IMR-90 (cell line): Measurements from ENCODE around the gene RAB3A. TPM values are rescaled to one million over a fixed set of nuclear protein-coding genes. Genes with fewer than 3 reads are reported as not detected.

Experiments used
- ATAC-seq: fragments of 200-7000 bp; cut with Tn5 transposase; 2 replicates; pipeline ENCODE4 v1.9.1; 2020; ENCODE audit warnings: low read depth, mild to moderate bottlenecking, moderate library complexity
- BruUV-seq: library from RNA; stranded (reverse); fragments of 400-500 nt; replicated peaks from 2 replicates; lab custom pipeline; 2021; lab: Mats Ljungman, UMichigan
- CTCF ChIA-PET: fragments of 300-600 bp; formaldehyde crosslinking; extraction: SDS; loops from one replicate; lab custom pipeline; 2021; ENCODE audit warnings: antibody characterized with exemption; lab: Yijun Ruan, JAX
- POLR2A ChIA-PET: fragments of 300-600 bp; sonication (Branson Sonifier 250); formaldehyde crosslinking; loops from one replicate; lab custom pipeline; 2022; ENCODE audit warnings: antibody characterized with exemption; ENCODE audit not compliant: unreplicated experiment; lab: Charles Lee
- DNase-seq: peaks from one replicate; pipeline ENCODE4 v3.0.0; 2013
- H2AFZ ChIP-seq: replicated peaks from 2 replicates; pipeline ENCODE3; 2013; ENCODE audit warnings: low read length, mild to moderate bottlenecking; ENCODE audit not compliant: poor library complexity
- H2AK5ac ChIP-seq: 2 replicates; pipeline ENCODE4 v1.6.1; 2013; ENCODE audit warnings: low read depth, low read length, inconsistent platforms
- H2AK9ac ChIP-seq: replicated peaks from 2 replicates; pipeline ENCODE3; 2013; ENCODE audit warnings: mild to moderate bottlenecking, low read depth, low read length, moderate library complexity; ENCODE audit not compliant: poor library complexity
- H2BK120ac ChIP-seq: 2 replicates; pipeline ENCODE4 v1.6.1; 2013; ENCODE audit warnings: low read depth, low read length, inconsistent platforms
- H2BK15ac ChIP-seq: 3 replicates; pipeline ENCODE4 v1.6.1; 2013; ENCODE audit warnings: low read depth, low read length, inconsistent platforms
- H2BK20ac ChIP-seq: 2 replicates; pipeline ENCODE4 v1.6.1; 2013; ENCODE audit warnings: low read depth, mild to moderate bottlenecking, inconsistent platforms, low read length, moderate library complexity
- H2BK5ac ChIP-seq: 2 replicates; pipeline ENCODE4 v1.6.1; 2013; ENCODE audit warnings: mild to moderate bottlenecking, low read depth, low read length, inconsistent platforms; ENCODE audit not compliant: poor library complexity, severe bottlenecking
- H3K14ac ChIP-seq: replicated peaks from 2 replicates; pipeline ENCODE4 v1.6.1; 2013; ENCODE audit warnings: low read depth, low read length, inconsistent platforms
- H3K18ac ChIP-seq: 2 replicates; pipeline ENCODE4 v1.6.1; 2013; ENCODE audit warnings: low read depth, low read length, control low read depth
- H3K23ac ChIP-seq: 2 replicates; pipeline ENCODE4 v1.6.1; 2013; ENCODE audit warnings: low read depth, low read length, inconsistent platforms
- H3K27ac ChIP-seq: 2 replicates; pipeline ENCODE4 v1.5.1; 2013; ENCODE audit warnings: mild to moderate bottlenecking, control low read depth, low read length; ENCODE audit not compliant: insufficient read depth
- H3K27me3 ChIP-seq: 2 replicates; pipeline ENCODE4 v1.6.1; 2013; ENCODE audit warnings: low read length; ENCODE audit not compliant: control insufficient read depth, insufficient read depth
- H3K36me3 ChIP-seq: 2 replicates; pipeline ENCODE4 v1.6.1; 2013; ENCODE audit warnings: low read length, mixed read lengths; ENCODE audit not compliant: control insufficient read depth, insufficient read depth
- H3K4ac ChIP-seq: 2 replicates; pipeline ENCODE4 v1.6.1; 2013; ENCODE audit warnings: low read depth, low read length, inconsistent platforms
- H3K4me1 ChIP-seq: 2 replicates; pipeline ENCODE4 v1.6.1; 2013; ENCODE audit warnings: low read length, mixed read lengths; ENCODE audit not compliant: control insufficient read depth, insufficient read depth
- H3K4me2 ChIP-seq: 2 replicates; pipeline ENCODE4 v1.6.1; 2013; ENCODE audit warnings: low read depth, mild to moderate bottlenecking, control low read depth, low read length, moderate library complexity
- H3K4me3 ChIP-seq: 2 replicates; pipeline ENCODE4 v1.5.1; 2013; ENCODE audit warnings: low read depth, mild to moderate bottlenecking, control low read depth, low read length, moderate library complexity; ENCODE audit not compliant: insufficient read depth
- H3K56ac ChIP-seq: 2 replicates; pipeline ENCODE4 v1.6.1; 2013; ENCODE audit warnings: low read length, inconsistent platforms; ENCODE audit not compliant: insufficient read depth; ENCODE audit errors: extremely low read depth
- H3K79me1 ChIP-seq, 2 experiments: 2 replicates each; pipeline ENCODE4 v1.6.1; 2013; ENCODE audit warnings: low read length in 2 of 2, inconsistent platforms in 1 of 2, low read depth in 1 of 2
- H3K9ac ChIP-seq: 2 replicates; pipeline ENCODE4 v1.6.1; 2013; ENCODE audit warnings: low read depth, low read length, control low read depth
- H3K9me1 ChIP-seq: 2 replicates; pipeline ENCODE4 v1.6.1; 2013; ENCODE audit warnings: low read length, inconsistent platforms; ENCODE audit not compliant: insufficient read depth
- H3K9me3 ChIP-seq: 2 replicates; pipeline ENCODE4 v1.6.1; 2013; ENCODE audit warnings: low read length; ENCODE audit not compliant: control insufficient read depth, insufficient read depth
- H4K20me1 ChIP-seq: 2 replicates; pipeline ENCODE4 v1.6.1; 2013; ENCODE audit warnings: low read length, inconsistent platforms; ENCODE audit not compliant: insufficient read depth
- H4K5ac ChIP-seq: 2 replicates; pipeline ENCODE4 v1.6.1; 2013; ENCODE audit warnings: mild to moderate bottlenecking, low read depth, low read length, control low read depth
- H4K8ac ChIP-seq, 2 experiments: 2 replicates each; pipeline ENCODE4 v1.6.1; 2013; ENCODE audit warnings: low read depth in 2 of 2, low read length in 2 of 2, control low read depth in 1 of 2, inconsistent platforms in 1 of 2
- H4K91ac ChIP-seq: 2 replicates; pipeline ENCODE4 v1.6.1; 2013; ENCODE audit warnings: low read depth, low read length, inconsistent platforms; ENCODE audit not compliant: insufficient read depth
- BHLHE40 ChIP-seq: fragments of 150-350 bp; IDR thresholded peaks from 2 replicates; pipeline ENCODE4 v1.6.1; 2016; ENCODE audit warnings: mild to moderate bottlenecking, low read depth, low read length
- CEBPB ChIP-seq: IDR thresholded peaks from 2 replicates; pipeline ENCODE4 v1.6.1; 2012; ENCODE audit warnings: low read depth, low read length, improper control_type of control experiment
- CHD1 ChIP-seq: IDR thresholded peaks from 2 replicates; pipeline ENCODE4 v1.6.1; 2012; ENCODE audit warnings: low read depth, low read length, improper control_type of control experiment
- FOS ChIP-seq: fragments of 150-350 bp; IDR thresholded peaks from 2 replicates; pipeline ENCODE4 v1.6.1; 2016; ENCODE audit warnings: low read depth, low read length
- MAFK ChIP-seq: IDR thresholded peaks from 2 replicates; pipeline ENCODE4 v1.6.1; 2012; ENCODE audit warnings: low read depth, low read length, improper control_type of control experiment
- MAZ ChIP-seq: IDR thresholded peaks from 2 replicates; pipeline ENCODE4 v1.6.1; 2012; ENCODE audit warnings: low read depth, mild to moderate bottlenecking, low read length, improper control_type of control experiment, moderate library complexity, borderline replicate concordance
- MXI1 ChIP-seq: IDR thresholded peaks from 2 replicates; pipeline ENCODE4 v1.6.1; 2012; ENCODE audit warnings: low read depth, mild to moderate bottlenecking, low read length, moderate library complexity, borderline replicate concordance
- NFE2L2 ChIP-seq: fragments of 150-350 bp; IDR thresholded peaks from 2 replicates; pipeline ENCODE4 v1.6.1; 2016; ENCODE audit warnings: low read depth, mild to moderate bottlenecking, low read length
- POLR2A ChIP-seq: IDR thresholded peaks from 2 replicates; pipeline ENCODE4 v1.6.1; 2012; ENCODE audit warnings: mild to moderate bottlenecking, low read depth, low read length
- RAD21 ChIP-seq: IDR thresholded peaks from 2 replicates; pipeline ENCODE4 v1.6.1; 2012; ENCODE audit warnings: low read length, improper control_type of control experiment
- RCOR1 ChIP-seq: IDR thresholded peaks from 2 replicates; pipeline ENCODE4 v1.6.1; 2012; ENCODE audit warnings: mild to moderate bottlenecking, low read length, improper control_type of control experiment; ENCODE audit not compliant: insufficient replicate concordance
- RFX5 ChIP-seq: IDR thresholded peaks from 2 replicates; pipeline ENCODE4 v1.8.0; 2012; ENCODE audit warnings: low read depth, mild to moderate bottlenecking, low read length, moderate library complexity
- SMC3 ChIP-seq: fragments of 150-350 bp; IDR thresholded peaks from 2 replicates; pipeline ENCODE4 v1.6.1; 2016; ENCODE audit warnings: low read depth, mild to moderate bottlenecking, antibody characterized with exemption, low read length, moderate library complexity
- USF2 ChIP-seq: fragments of 150-350 bp; IDR thresholded peaks from 2 replicates; pipeline ENCODE4 v1.6.1; 2017; ENCODE audit warnings: mild to moderate bottlenecking, antibody characterized with exemption, low read length, low read depth
- WGBS, 2 experiments: methylation state at CpG; one replicate each; pipeline versions ENCODE4 v1.1.5 to v1.1.7; 2013; ENCODE audit warnings: missing lambda C conversion rate in 2 of 2; ENCODE audit not compliant: insufficient read length in 1 of 2; ENCODE audit errors: extremely low coverage in 2 of 2; 5-methylcytosine and 5-hydroxymethylcytosine counted together
- dilution Hi-C: fragments of 300-500 bp; cut with HindIII; formaldehyde crosslinking; loops from one replicate; pipeline ENCODE4 v1.14.3; 2018; ENCODE audit warnings: low sequenced_read_pairs; ENCODE audit not compliant: unreplicated experiment
- in situ Hi-C: fragments of 300-500 bp; cut with MboI; formaldehyde crosslinking; loops from 3 replicates; pipeline ENCODE4 v1.14.3; 2019; ENCODE audit warnings: low sequenced_read_pairs, inconsistent platforms, mixed read lengths
- intact Hi-C: fragments of 100-400 bp; cut with micrococcal nuclease; formaldehyde crosslinking; loops from 2 replicates; pipeline ENCODE4 v1.10.0; 2022
- polyA plus RNA-seq, 3 experiments: library from polyadenylated mRNA; depleted of rRNA; stranded (reverse); fragments of >200 nt; gene quantifications; 2 replicates each; pipeline ENCODE4 v1.2.3, GENCODE V29; 2012; ENCODE audit warnings: low replicate concordance in 1 of 3
- total RNA-seq: library from RNA; depleted of rRNA; stranded (reverse); fragments of >200 nt; gene quantifications from 2 replicates; pipeline ENCODE4 v1.2.3, GENCODE V29; 2012

Gene RAB3A
- total and polyA plus RNA-seq, 2 of the 4 experiments (the other 2 are of a cell fraction) = 3.0 to 13.6 TPM

- BruUV-seq = TSS peak; percentile 28
- DNase-seq = peak; percentile 94
- TF ChIP-seq RAD21 (peak; percentile 62), MXI1 (no peak), RFX5 (no peak), SMC3 (peak; percentile 47), NFE2L2 (no peak), FOS (no peak), MAZ (peak; percentile 11; the same call in 1 of the 2 replicates), BHLHE40 (peak; percentile 47; the same call in 1 of the 2 replicates), USF2 (no peak), RCOR1 (peak; percentile 61), POLR2A (peak; percentile 73), CEBPB (no peak), CHD1 (no peak), MAFK (no peak)
These were observed 4.5 kb upstream of the RAB3A start for GRCh38 chr19:18208098-18208951.

More at GRCh38 chr19:18208098-18208951, 4.5 kb upstream of the RAB3A start:
- Histone ChIP-seq H3K9me3 (no peaks in the 10 kb centered on the region), H2BK5ac (peak overlapping the region; percentile 81), H3K36me3 (no peaks in the 10 kb centered on the region; the same call in 1 of the 2 replicates), H3K18ac (peak overlapping the region; percentile 22), H3K56ac (0 out of 2 replicates have a peak overlapping the region, but pooled peaks have one; percentile 11), H3K9ac (peak overlapping the region; percentile 30), H3K14ac (peak overlapping the region; percentile 63; the same call in 1 of the 2 replicates), H4K8ac (peak overlapping the region; percentile 72 to 77; a peak in 3 of 4 replicates), H3K23ac (peak overlapping the region; percentile 71; the same call in 1 of the 2 replicates), H2AFZ (peak overlapping the region; percentile 87), H3K4me3 (no peak overlapping the region), H3K27me3 (no peaks in the 10 kb centered on the region), H3K4ac (peak overlapping the region; percentile 89), H3K79me1 (peaks cover 1 to 27% of the 10 kb centered on the region in 2 experiments; a peak in 3 of 4 replicates), H2BK120ac (peak overlapping the region; percentile 83), H4K5ac (peak overlapping the region; percentile 65), H2BK15ac (peak overlapping the region; percentile 78; the same call in 1 of the 3 replicates), H2AK5ac (peak overlapping the region; percentile 74), H2BK20ac (peak overlapping the region; percentile 94), H3K27ac (peak overlapping the region; percentile 42), H2AK9ac (peak overlapping the region; percentile 3), H3K4me1 (peaks cover 10% of the 10 kb centered on the region), H3K4me2 (peak overlapping the region; percentile 24), H3K9me1 (peaks cover 11% of the 10 kb centered on the region; the same call in 1 of the 2 replicates), H4K91ac (peak overlapping the region; percentile 70), H4K20me1 (peaks cover 1% of the 10 kb centered on the region; the same call in 1 of the 2 replicates)
- in situ Hi-C loops (no loop called here), dilution Hi-C loops (no loop called here), intact Hi-C loops (loop anchor here (1.0 to 10.0 kb wide), 3 partner anchors 16 to 206 kb away; partner anchors contain the start of gene SSBP4)
- 100% methylated on average over 1 of the region's 32 CpGs; no CpG with 5 or more reads in 1 of the 2 experiments for WGBS, 2 experiments
- ATAC-seq = peak; percentile 24
- ChIA-PET CTCF (interaction anchor here (0.6 to 1.6 kb wide), 7 partner anchors 13 to 173 kb away, joined by 3 to 5 read pairs (median 4); partner anchors contain the start of gene LSM4), POLR2A (interaction anchor here (0.6 to 0.8 kb wide), 3 partner anchors 11 to 181 kb away, joined by 4 to 8 read pairs (median 8); no protein-coding TSS in a partner anchor)
